Testis (tissue), 2 donors: ENCODE data around the gene HNRNPA0.

Experiments
- CTCF ChIP-seq, 3 experiments: fragments of 450-650 bp in 2 of 3; fragments of 200-600 bp in 1 of 3; sonication (generic) in 1 of 3; IDR thresholded peaks; one replicate each; pipeline ENCODE4 v1.5.1; 2016 to 2019; ENCODE audit warnings: antibody characterized with exemption in 3 of 3, mild to moderate bottlenecking in 2 of 3, moderate library complexity in 1 of 3
- POLR2A ChIP-seq: fragments of 450-650 bp; IDR thresholded peaks from one replicate; pipeline ENCODE4 v1.6.1; 2017; ENCODE audit warnings: antibody characterized with exemption, mild to moderate bottlenecking, moderate library complexity

GRCh38 chr5:137802282-137803210 lies 48.4 kb upstream of the HNRNPA0 start:
- TF ChIP-seq CTCF (IDR thresholded peaks at IDR 0.05): no peak
- TF ChIP-seq POLR2A: no peak
